Heart right ventricle (tissue), 16 donors: ENCODE measurements around the gene BIN1. TPM values are rescaled to one million over a fixed set of nuclear protein-coding genes. Genes with fewer than 3 reads are reported as not detected.

Experiments used
- ATAC-seq, 8 donors: fragments of 200-7000 bp; cut with Tn5 transposase; one replicate each; pipeline ENCODE4 v1.9.1; 2020; ENCODE audit warnings: mild to moderate bottlenecking in 8 of 8, moderate library complexity in 8 of 8, moderate number of reproducible peaks in 1 of 8
- DNase-seq, 2 donors: peaks; one replicate each; pipeline ENCODE4 v3.0.0-alpha.2; 2020
- H3K27ac ChIP-seq, 10 donors: fragments of 200-600 bp; sonication (generic) in 2 of 10; one replicate each; pipeline versions ENCODE4 v1.5.0 to v1.8.0; 2020 to 2022; ENCODE audit warnings: mild to moderate bottlenecking in 3 of 10
- H3K27me3 ChIP-seq, 7 donors: fragments of 200-600 bp; one replicate each; pipeline ENCODE4 v1.8.0; 2021 to 2022; ENCODE audit warnings: mild to moderate bottlenecking in 2 of 7
- H3K36me3 ChIP-seq, 9 donors: fragments of 200-600 bp; sonication (generic) in 1 of 9; one replicate each; pipeline versions ENCODE4 v1.5.0 to v1.8.0; 2020 to 2022; ENCODE audit warnings: mild to moderate bottlenecking in 2 of 9
- H3K4me1 ChIP-seq, 9 donors: fragments of 200-600 bp; sonication (generic) in 1 of 9; one replicate each; pipeline versions ENCODE4 v1.5.0 to v1.8.0; 2020 to 2022; ENCODE audit warnings: mild to moderate bottlenecking in 4 of 9
- H3K4me3 ChIP-seq, 10 donors: fragments of 200-600 bp; sonication (generic) in 2 of 10; one replicate each; pipeline versions ENCODE4 v1.5.0 to v1.8.0; 2020 to 2022; ENCODE audit warnings: mild to moderate bottlenecking in 7 of 10, moderate library complexity in 2 of 10
- H3K9me3 ChIP-seq, 11 donors: fragments of 200-600 bp in 10 of 11; sonication (generic) in 2 of 11; one replicate each; pipeline versions ENCODE4 v1.5.0 to v1.8.0; 2013 to 2022; ENCODE audit warnings: mild to moderate bottlenecking in 2 of 11, control low read depth in 1 of 11, moderate library complexity in 1 of 11
- CTCF ChIP-seq, 9 donors: fragments of 200-600 bp; sonication (generic) in 2 of 9; IDR thresholded peaks; one replicate each; pipeline versions ENCODE4 v1.5.0 to v1.8.0; 2021 to 2022; ENCODE audit warnings: antibody characterized with exemption in 9 of 9, mild to moderate bottlenecking in 5 of 9, moderate library complexity in 1 of 9
- WGBS, 2 donors: extraction: QIAGEN DNeasy Blood & Tissue Kit; methylation state at CpG; one replicate each; pipeline ENCODE4 v1.1.7; 2013; ENCODE audit warnings: inconsistent platforms in 1 of 2; 5-methylcytosine and 5-hydroxymethylcytosine counted together
- intact Hi-C, 10 donors: fragments of 100-400 bp; cut with DNase I; formaldehyde crosslinking; loops; one replicate each; pipeline versions ENCODE4 v1.11.1 to v1.14.2; 2022
- polyA plus RNA-seq, 2 donors: library from polyadenylated mRNA; stranded (reverse); fragments of 200-250 nt; gene quantifications; one replicate each; pipeline ENCODE4 v1.2.3, GENCODE V29; 2013
- total RNA-seq, 10 donors: library from RNA; stranded (reverse); fragmentation: NEBNext Ultra II Directional in 3 of 10; extraction: Animal tissue kit (Norgen Biotek cat#: 25700) in 3 of 10; gene quantifications; one replicate each; pipeline versions ENCODE4 v1.2.1 to v1.2.4, GENCODE V29; 2021 to 2023
- donor health status: Arrhythmogenic right ventricular cardiomyopathy.
- donor health status: ischemic (EF 13 %, LVEDD 7.1; RV severe dilation, severe dysfunction).
- donor health status: healthy with polysubstance abuse.
- donor health status: DM: no; HTN: yes; CAD: no.
- donor health status: DM: no; HTN: no; CAD: no.
- donor health status: ischemic (EF 25% LVEDD 6.9; RV normal size, moderate dysfunction).
- donor health status: ischemic (EF 25% LVEDD 5.7; RV mildly dilated, moderate dysfunction).
- donor health status: healthy.
- donor health status: DM: yes; HTN: yes; CAD: no.
- donor health status: Ischemic cardiomyopathy.
- donor health status: ischemic (EF 35%, LVEDD 5.7; RV mildly dilated, moderate dysfunction).
- donor health status: nonischemic (EF 11% LVEDD 7.7; RV severe dilation, severe dysfunction).
- donor health status: DM: yes; HTN: yes; CAD: no.
- donor health status: PGD.
- donor health status: ischemic (EF 29% LVEDD 5.4; RV normal size, mild dysfunction).
- donor health status: nonischemic (EF 23%, LVEDD 6.1; RV moderate dilation, normal function).

Gene BIN1
- total and polyA plus RNA-seq, 12 donors = 8.4 to 21.7 (median 16.0) TPM

- peaks cover 0 to 12% (median 4%) of the 10 kb centered on the region in 7 donors for H3K27me3 ChIP-seq
- ATAC-seq (peak in 2 of 8 donors; percentile 58 to 67), DNase-seq (no peak)
- TF ChIP-seq CTCF (IDR thresholded peaks at IDR 0.05) = no peak
- H3K36me3 ChIP-seq = no peaks in the 10 kb centered on the region
- no peak overlapping the region for H3K4me3 ChIP-seq
- intact Hi-C loops = no loop called here
- no peak overlapping the region for H3K27ac ChIP-seq
- no peaks in the 10 kb centered on the region for H3K4me1 ChIP-seq
- 45 to 48% methylated on average over 8 of the region's 8 CpGs for WGBS, 2 donors
- H3K9me3 ChIP-seq = no peaks in the 10 kb centered on the region
These were observed 21.5 kb upstream of the BIN1 start for GRCh38 chr2:127128445-127128904.

GRCh38 chr2:127125821-127126220 is 18.9 kb upstream of the BIN1 start:
- DNase-seq (no peak), ATAC-seq (no peak)
- peaks cover 0 to 14% (median 0%) of the 10 kb centered on the region in 9 donors for H3K4me1 ChIP-seq
- no peak overlapping the region for H3K4me3 ChIP-seq
- H3K9me3 ChIP-seq = no peaks in the 10 kb centered on the region
- 92 to 93% methylated on average over 1 of the region's 1 CpG for WGBS, 2 donors
- no peak overlapping the region for H3K27ac ChIP-seq
- peaks cover 0 to 12% (median 4%) of the 10 kb centered on the region in 7 donors for H3K27me3 ChIP-seq
- no peaks in the 10 kb centered on the region for H3K36me3 ChIP-seq
- intact Hi-C loops = no loop called here
- no peak for TF ChIP-seq CTCF (IDR thresholded peaks at IDR 0.05)

- DNase-seq = no peak
- H3K36me3 ChIP-seq = no peaks in the 10 kb centered on the region
- 96 to 97% methylated on average over 8 of the region's 8 CpGs for WGBS, 2 donors
- no peak for ATAC-seq
- no peaks in the 10 kb centered on the region for H3K9me3 ChIP-seq
- no peak overlapping the region for H3K27ac ChIP-seq
- intact Hi-C loops = no loop called here
- H3K4me1 ChIP-seq = peaks cover 0 to 16% (median 0%) of the 10 kb centered on the region in 9 donors
- TF ChIP-seq CTCF (IDR thresholded peaks at IDR 0.05) = no peak
- H3K27me3 ChIP-seq = peaks cover 0 to 10% (median 4%) of the 10 kb centered on the region in 7 donors
- H3K4me3 ChIP-seq = no peak overlapping the region
These were observed 17.5 kb upstream of the BIN1 start for GRCh38 chr2:127124426-127124825.

DNA sequence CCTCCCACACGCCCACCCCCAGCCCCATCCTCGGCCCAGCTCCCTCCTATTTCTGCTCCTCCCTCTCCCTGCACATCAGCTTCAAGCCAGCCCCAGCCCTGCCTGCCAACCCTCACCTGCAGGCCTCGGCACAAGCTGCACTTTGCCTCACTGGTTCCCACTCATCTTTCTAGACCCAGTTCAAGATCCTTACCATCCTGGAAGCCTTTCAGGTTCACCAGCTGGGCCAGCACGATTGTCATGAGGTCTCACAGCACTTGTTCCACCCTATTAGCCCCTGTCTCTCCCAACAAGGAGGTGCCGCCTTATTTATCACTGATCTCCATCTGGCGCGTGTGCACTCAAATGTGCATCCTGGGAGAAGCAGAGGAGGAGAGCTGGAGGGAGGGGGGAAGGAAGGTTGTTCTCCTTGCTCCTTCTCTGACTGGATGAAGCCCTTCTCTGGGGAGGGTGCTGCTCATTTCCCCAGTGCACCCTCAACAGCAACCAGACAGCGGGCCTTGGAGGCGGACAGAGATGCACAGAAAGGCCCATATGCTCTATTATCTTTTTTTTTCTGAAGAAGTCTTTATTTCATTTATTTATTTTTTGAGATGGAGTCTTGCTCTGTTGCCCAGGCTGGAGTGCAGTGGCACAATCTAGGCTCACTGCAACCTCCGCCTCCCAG is 15.5 kb upstream of the BIN1 start:
- H3K27ac ChIP-seq = no peak overlapping the region
- no peak for TF ChIP-seq CTCF (IDR thresholded peaks at IDR 0.05)
- 86 to 87% methylated on average over 10 of the region's 10 CpGs for WGBS, 2 donors
- peaks cover 0 to 16% (median 0%) of the 10 kb centered on the region in 9 donors for H3K4me1 ChIP-seq
- H3K27me3 ChIP-seq = peaks cover 0 to under 1% (median 0%) of the 10 kb centered on the region in 7 donors
- no peaks in the 10 kb centered on the region for H3K36me3 ChIP-seq
- H3K4me3 ChIP-seq = no peak overlapping the region
- intact Hi-C loops = no loop called here
- no peaks in the 10 kb centered on the region for H3K9me3 ChIP-seq
- DNase-seq = no peak
- peak in 1 of 8 donors; percentile 44 for ATAC-seq
